Gastrocnemius medialis (tissue), 4 donors: ENCODE results near the gene NFIC. TPM values are rescaled to one million over a fixed set of nuclear protein-coding genes. Genes with fewer than 3 reads are reported as not detected.

Experiments
- ATAC-seq, 2 donors: fragments of 150-250 bp; one replicate each; pipeline ENCODE4 v1.9.1; 2016
- DNase-seq, 2 donors: peaks; one replicate each; pipeline ENCODE4 v3.0.0-alpha.2; 2019
- H3K27ac ChIP-seq, 4 donors: fragments of 200-600 bp; sonication (generic); 1 replicate in 1 of 4; 2 replicates in 3 of 4; pipeline ENCODE4 v1.5.1; 2016 to 2018; ENCODE audit warnings: mild to moderate bottlenecking in 2 of 4, moderate library complexity in 1 of 4
- H3K27me3 ChIP-seq, 3 donors: fragments of 200-600 bp; sonication (generic) in 2 of 3; 1 replicate in 1 of 3; 2 replicates in 2 of 3; pipeline versions ENCODE4 v1.5.1 to v1.6.0; 2016 to 2019; ENCODE audit warnings: mild to moderate bottlenecking in 1 of 3, moderate library complexity in 1 of 3
- H3K36me3 ChIP-seq, 2 donors: fragments of 200-600 bp; sonication (generic) in 1 of 2; one replicate each; pipeline ENCODE4 v1.5.1; 2017 to 2018
- H3K4me1 ChIP-seq, 2 donors: fragments of 200-600 bp; sonication (generic) in 1 of 2; one replicate each; pipeline ENCODE4 v1.5.1; 2016 to 2017; ENCODE audit warnings: mild to moderate bottlenecking in 2 of 2
- H3K4me3 ChIP-seq, 4 donors: fragments of 200-600 bp; sonication (generic) in 3 of 4; 1 replicate in 1 of 4; 2 replicates in 3 of 4; pipeline ENCODE4 v1.5.1; 2016 to 2019; ENCODE audit warnings: mild to moderate bottlenecking in 2 of 4
- H3K9me3 ChIP-seq, 3 donors: fragments of 200-600 bp; sonication (generic) in 2 of 3; 1 replicate in 1 of 3; 2 replicates in 2 of 3; pipeline ENCODE4 v1.5.1; 2016 to 2019
- CTCF ChIP-seq, 5 experiments: fragments of 450-650 bp in 3 of 5; fragments of 200-600 bp in 2 of 5; sonication (generic) in 2 of 5; IDR thresholded peaks in 4 of 5; conservative IDR thresholded peaks in 1 of 5; 1 replicate in 4 of 5; 2 replicates in 1 of 5; pipeline ENCODE4 v1.5.1; 2016 to 2019; ENCODE audit warnings: antibody characterized with exemption in 5 of 5, mild to moderate bottlenecking in 3 of 5, moderate library complexity in 3 of 5
- POLR2A ChIP-seq, 2 donors: fragments of 450-650 bp; IDR thresholded peaks; one replicate each; pipeline ENCODE4 v1.6.1; 2017; ENCODE audit warnings: antibody characterized with exemption in 2 of 2, mild to moderate bottlenecking in 2 of 2, moderate library complexity in 2 of 2
- in situ Hi-C, 4 donors: fragments of 200-750 bp; cut with MboI; loops; one replicate each; pipeline versions ENCODE4 v1.15.0 to v1.8.0; 2017; ENCODE audit warnings: low sequenced_read_pairs in 4 of 4
- intact Hi-C: fragments of 100-400 bp; cut with DNase I; formaldehyde crosslinking; loops from one replicate; pipeline ENCODE4 v1.15.1; 2023; ENCODE audit warnings: low total_unique reads
- total RNA-seq, 4 donors: library from RNA; depleted of rRNA; stranded (reverse); fragments of >200 nt; gene quantifications; one replicate each; pipeline versions ENCODE4 v1.1.0 to v1.2.3, GENCODE V29; 2016

The NFIC gene
- total RNA-seq, 4 donors from 2014 or later = 90.2 to 403 (median 348) TPM

GRCh38 chr19:3494559-3494958, 128.2 kb downstream of the NFIC start:
- no peak overlapping the region for H3K27ac ChIP-seq
- H3K27me3 ChIP-seq = no peaks in the 10 kb centered on the region
- no peak for TF ChIP-seq CTCF (IDR thresholded peaks at IDR 0.05 in 4 of 5, conservative IDR thresholded peaks at IDR 0.05 in 1 of 5)
- no peak for TF ChIP-seq POLR2A (IDR thresholded peaks at IDR 0.05)
- DNase-seq (no peak), ATAC-seq (no peak)
- H3K4me1 ChIP-seq = peaks cover 7% of the 10 kb centered on the region in 2 donors
- intact Hi-C loops = no loop called here
- no peak overlapping the region for H3K4me3 ChIP-seq
- peaks cover 0 to 44% of the 10 kb centered on the region in 2 donors for H3K36me3 ChIP-seq
- in situ Hi-C loops = no loop called here
- H3K9me3 ChIP-seq = no peaks in the 10 kb centered on the region

- H3K9me3 ChIP-seq = no peaks in the 10 kb centered on the region
- peaks cover 17% of the 10 kb centered on the region in 2 donors for H3K4me1 ChIP-seq
- in situ Hi-C loops = no loop called here
- no peak for ATAC-seq
- H3K27ac ChIP-seq = no peak overlapping the region
- TF ChIP-seq POLR2A (IDR thresholded peaks at IDR 0.05) = no peak
- no peak overlapping the region for H3K4me3 ChIP-seq
- H3K27me3 ChIP-seq = no peaks in the 10 kb centered on the region
- H3K36me3 ChIP-seq = peaks cover 0 to 44% of the 10 kb centered on the region in 2 donors
- intact Hi-C loops = no loop called here
- DNase-seq = no peak
These were observed 130.2 kb downstream of the NFIC start for GRCh38 chr19:3496392-3497273.

GRCh38 chr19:3497757-3498520, 131.6 kb downstream of the NFIC start:
- H3K27me3 ChIP-seq = no peaks in the 10 kb centered on the region
- no peak overlapping the region for H3K4me3 ChIP-seq
- no peak for TF ChIP-seq POLR2A (IDR thresholded peaks at IDR 0.05)
- TF ChIP-seq CTCF (IDR thresholded peaks at IDR 0.05 in 4 of 5, conservative IDR thresholded peaks at IDR 0.05 in 1 of 5) = no peak
- no peaks in the 10 kb centered on the region for H3K9me3 ChIP-seq
- in situ Hi-C loops (no loop called here), intact Hi-C loops (no loop called here)
- H3K36me3 ChIP-seq = peaks cover 0 to 33% of the 10 kb centered on the region in 2 donors
- ATAC-seq = no peak
- H3K27ac ChIP-seq = no peak overlapping the region
- DNase-seq = no peak
- H3K4me1 ChIP-seq = peaks cover 17% of the 10 kb centered on the region in 2 donors

- no peak for TF ChIP-seq POLR2A (IDR thresholded peaks at IDR 0.05)
- TF ChIP-seq CTCF (IDR thresholded peaks at IDR 0.05 in 4 of 5, conservative IDR thresholded peaks at IDR 0.05 in 1 of 5) = no peak
- H3K9me3 ChIP-seq = no peaks in the 10 kb centered on the region
- peak overlapping the region; percentile 84 to 98 (median 86) for H3K27ac ChIP-seq
- peaks cover 0 to 17% of the 10 kb centered on the region in 2 donors for H3K36me3 ChIP-seq
- intact Hi-C loops (loop anchor here (10.0 kb wide), 1 partner anchor 545 kb away; no protein-coding TSS in a partner anchor), in situ Hi-C loops (no loop called here)
- DNase-seq = no peak
- H3K4me1 ChIP-seq = peaks cover 17% of the 10 kb centered on the region in 2 donors
- no peak for ATAC-seq
- H3K27me3 ChIP-seq = no peaks in the 10 kb centered on the region
- H3K4me3 ChIP-seq = peak overlapping the region; percentile 90 to 94 (median 92)
These were observed 133.5 kb downstream of the NFIC start for GRCh38 chr19:3499738-3500428.
